ENCODE measurements around the gene SCAF8. TPM values are rescaled to one million over a fixed set of nuclear protein-coding genes. Genes with fewer than 3 reads are reported as not detected.
A peak's percentile ranks its signal among the peaks of the same experiment; 100 is the strongest.

The SCAF8 gene
- total and polyA plus RNA-seq, 9 of the 15 experiments (the other 6 are each of a cell fraction or from before 2014, with no cell fraction given): 10.5 to 46.6 (median 23.2) TPM

DNA sequence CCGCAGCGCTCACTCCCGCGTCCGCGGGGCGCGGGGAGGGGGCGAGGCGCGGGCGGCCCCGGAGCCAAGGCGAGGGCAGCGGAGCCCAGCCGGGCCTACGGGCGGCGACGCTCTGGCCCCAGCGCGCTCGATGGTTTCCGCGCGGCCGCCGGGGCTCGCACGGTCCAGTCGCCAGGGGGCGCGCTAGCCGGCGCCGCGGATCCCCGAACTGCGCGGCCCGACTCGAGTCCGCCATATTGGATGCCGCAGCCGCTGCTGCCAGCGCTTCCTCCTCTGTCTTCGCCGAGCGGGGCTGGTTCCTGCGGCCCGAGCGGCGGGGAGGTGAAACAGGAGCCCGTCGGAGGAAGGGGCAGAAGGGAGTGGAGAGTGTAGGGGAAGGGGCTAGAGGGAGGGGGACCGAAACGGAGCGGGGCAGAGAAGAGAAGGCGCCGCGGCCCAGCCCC lies at the start of gene SCAF8 (continued):
- TF ChIP-seq GTF2E2 (tag; IDR thresholded peaks at IDR 0.05) (no peak; the same call in 1 of the 2 replicates), HLTF (IDR thresholded peaks at IDR 0.05) (no peak), TFAM (CRISPR knock-in tag; conservative IDR thresholded peaks at IDR 0.05) (no peak), SREBF2 (CRISPR knock-in tag; IDR thresholded peaks at IDR 0.05) (no peak), ZNF165 (CRISPR knock-in tag; IDR thresholded peaks at IDR 0.05; ENCODE audit: borderline replicate concordance) (no peak), HNRNPUL1 (IDR thresholded peaks at IDR 0.05; ENCODE audit: low read length) (no peak), WHSC1 (IDR thresholded peaks at IDR 0.05; ENCODE audit: low read length) (no peak), ARNT (IDR thresholded peaks at IDR 0.05) (no peak), PHB (CRISPR knock-in tag; IDR thresholded peaks at IDR 0.05) (peak; percentile 77; the same call in 1 of the 2 replicates), ZNF311 (CRISPR knock-in tag; IDR thresholded peaks at IDR 0.05) (no peak), ZNF586 (CRISPR knock-in tag; conservative IDR thresholded peaks at IDR 0.05) (no peak), MTF1 (CRISPR knock-in tag; IDR thresholded peaks at IDR 0.05; ENCODE audit: borderline replicate concordance) (no peak), DNMT1 (IDR thresholded peaks at IDR 0.05) (no peak), SMARCA4 (IDR thresholded peaks at IDR 0.05) (no peak), CBX3 (IDR thresholded peaks at IDR 0.05; ENCODE audit: borderline replicate concordance in 1 of 2, low read length in 2 of 2) (no peak), MLX (CRISPR knock-in tag; conservative IDR thresholded peaks at IDR 0.05) (no peak), MCM3 (IDR thresholded peaks at IDR 0.05) (no peak), CBFA2T3 (IDR thresholded peaks at IDR 0.05) (no peak), NFE2 (IDR thresholded peaks at IDR 0.05; ENCODE audit: low read depth) (no peak), RBM17 (IDR thresholded peaks at IDR 0.05; ENCODE audit: borderline replicate concordance, low read depth, low read length) (no peak), ETV5 (CRISPR knock-in tag; IDR thresholded peaks at IDR 0.05; ENCODE audit: low read depth) (peak; percentile 40), ZBTB49 (CRISPR knock-in tag; IDR thresholded peaks at IDR 0.05; ENCODE audit: borderline replicate concordance) (no peak), TARDBP (IDR thresholded peaks at IDR 0.05) (0 out of 2 replicates have a peak, but pooled peaks have one; percentile 40), SETDB1 (IDR thresholded peaks at IDR 0.05; ENCODE audit: low read length) (no peak), RBM15 (IDR thresholded peaks at IDR 0.05; ENCODE audit: insufficient read depth, low read length) (no peak), ELF1 (tag; IDR thresholded peaks at IDR 0.05) (peak; percentile 63)
- TF ChIP-seq, protein P1, sequence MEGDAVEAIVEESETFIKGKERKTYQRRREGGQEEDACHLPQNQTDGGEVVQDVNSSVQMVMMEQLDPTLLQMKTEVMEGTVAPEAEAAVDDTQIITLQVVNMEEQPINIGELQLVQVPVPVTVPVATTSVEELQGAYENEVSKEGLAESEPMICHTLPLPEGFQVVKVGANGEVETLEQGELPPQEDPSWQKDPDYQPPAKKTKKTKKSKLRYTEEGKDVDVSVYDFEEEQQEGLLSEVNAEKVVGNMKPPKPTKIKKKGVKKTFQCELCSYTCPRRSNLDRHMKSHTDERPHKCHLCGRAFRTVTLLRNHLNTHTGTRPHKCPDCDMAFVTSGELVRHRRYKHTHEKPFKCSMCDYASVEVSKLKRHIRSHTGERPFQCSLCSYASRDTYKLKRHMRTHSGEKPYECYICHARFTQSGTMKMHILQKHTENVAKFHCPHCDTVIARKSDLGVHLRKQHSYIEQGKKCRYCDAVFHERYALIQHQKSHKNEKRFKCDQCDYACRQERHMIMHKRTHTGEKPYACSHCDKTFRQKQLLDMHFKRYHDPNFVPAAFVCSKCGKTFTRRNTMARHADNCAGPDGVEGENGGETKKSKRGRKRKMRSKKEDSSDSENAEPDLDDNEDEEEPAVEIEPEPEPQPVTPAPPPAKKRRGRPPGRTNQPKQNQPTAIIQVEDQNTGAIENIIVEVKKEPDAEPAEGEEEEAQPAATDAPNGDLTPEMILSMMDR (IDR thresholded peaks at IDR 0.05 in 2 of 3, conservative IDR thresholded peaks at IDR 0.05 in 1 of 3; ENCODE audit: insufficient read depth in 2 of 3, low read depth in 1 of 3, low read length in 3 of 3): peak; percentile 71 to 91 (median 86)

All from K562 (cell line).